Testis (tissue), 5 donors: ENCODE data around the gene RABAC1. TPM values are rescaled to one million over a fixed set of nuclear protein-coding genes. Genes with fewer than 3 reads are reported as not detected.

ENCODE experiments used
- DNase-seq: peaks from one replicate; pipeline ENCODE4 v3.0.0-alpha.2; 2019
- H3K27ac ChIP-seq, 2 donors: fragments of 200-600 bp; sonication (generic); one replicate each; pipeline ENCODE4 v1.5.1; 2019
- H3K27me3 ChIP-seq: fragments of 200-600 bp; sonication (generic); one replicate; pipeline ENCODE4 v1.5.1; 2019
- H3K36me3 ChIP-seq: fragments of 200-600 bp; sonication (generic); one replicate; pipeline ENCODE4 v1.5.1; 2017; ENCODE audit warnings: low read depth; ENCODE audit errors: missing control alignments
- H3K4me1 ChIP-seq: fragments of 200-600 bp; sonication (generic); one replicate; pipeline ENCODE4 v1.5.1; 2019
- H3K4me3 ChIP-seq, 2 donors: fragments of 200-600 bp; sonication (generic); one replicate each; pipeline ENCODE4 v1.5.1; 2017 to 2019
- H3K9me3 ChIP-seq: fragments of 200-600 bp; sonication (generic); one replicate; pipeline ENCODE4 v1.5.1; 2017
- CTCF ChIP-seq, 3 experiments: fragments of 450-650 bp in 2 of 3; fragments of 200-600 bp in 1 of 3; sonication (generic) in 1 of 3; IDR thresholded peaks; one replicate each; pipeline ENCODE4 v1.5.1; 2016 to 2019; ENCODE audit warnings: antibody characterized with exemption in 3 of 3, mild to moderate bottlenecking in 2 of 3, moderate library complexity in 1 of 3
- POLR2A ChIP-seq: fragments of 450-650 bp; IDR thresholded peaks from one replicate; pipeline ENCODE4 v1.6.1; 2017; ENCODE audit warnings: antibody characterized with exemption, mild to moderate bottlenecking, moderate library complexity
- WGBS, 2 donors: methylation state at CpG; one replicate each; pipeline ENCODE4 v1.1.5; 2018; 5-methylcytosine and 5-hydroxymethylcytosine counted together
- intact Hi-C: fragments of 100-400 bp; cut with DNase I; formaldehyde crosslinking; loops from one replicate; pipeline ENCODE4 v1.15.1; 2023; ENCODE audit warnings: low total_unique reads
- long read RNA-seq, 2 donors: transcript quantifications; one replicate each; lab custom pipeline, GENCODE V29; 2026
- polyA plus RNA-seq: library from polyadenylated mRNA; stranded (reverse); fragments of 350-450 nt; fragmentation: Illumina TruSeq; extraction: RNeasy Lipid Tissue Mini Kit (QIAGEN cat#74804); gene quantifications from one replicate; pipeline ENCODE4 v1.2.3, GENCODE V29; 2014; ENCODE audit warnings: low read depth, low replicate concordance; ENCODE audit not compliant: insufficient read depth
- total RNA-seq, 2 donors: library from RNA; depleted of rRNA; stranded (reverse); fragments of >200 nt; gene quantifications; one replicate each; pipeline ENCODE4 v1.2.3, GENCODE V29; 2016

The RABAC1 gene
- 100 to 1,000 TPM; 143 to 196 TPM for total RNA-seq
- 182 TPM for polyA plus RNA-seq
- long read RNA-seq, donor 1, transcript RABAC1-204 (1 exons, 662 nt), result minor isoform, 6 of 79 reads
- long read RNA-seq, donor 1, transcript RABAC1-201 (5 exons, 821 nt), result major isoform, 58 of 79 reads
- long read RNA-seq, donor 1, partial matches to known transcripts, result 5 of 79 reads
- long read RNA-seq, donor 1, other reads (novel, unspliced or antisense), result 5 of 79 reads
- long read RNA-seq, donor 2, transcript RABAC1-204 (1 exons, 662 nt), result minor isoform, 6 of 89 reads
- long read RNA-seq, donor 2, transcript RABAC1-201 (5 exons, 821 nt), result major isoform, 57 of 89 reads
- long read RNA-seq, donor 2, partial matches to known transcripts, result 17 of 89 reads
- long read RNA-seq, donor 2, other reads (novel, unspliced or antisense), result 7 of 89 reads

GRCh38 chr19:41959056-41960053 lies at the start of gene RABAC1:
Gene RABAC1 (minus strand): TSS chr19:41959321. CDS start chr19:41959292, 29 bp downstream.
- intact Hi-C loops, result loop anchor here (10.0 kb wide), 1 partner anchor 85 kb away; the partner anchor contains the start of gene CD79A
- 4 to 10% methylated on average over 16 to 44 of the region's 46 CpGs for WGBS, 2 donors
- H3K4me3 ChIP-seq, result peak within 1 kb of the TSS; percentile 94 to 97
- no peak for TF ChIP-seq CTCF (IDR thresholded peaks at IDR 0.05)
- peak; percentile 49 for TF ChIP-seq POLR2A
- no peaks in the 10 kb centered on the region for H3K36me3 ChIP-seq
- DNase-seq, result peak; percentile 96
- peak within 1 kb of the TSS; percentile 83 to 95 for H3K27ac ChIP-seq
- H3K4me1 ChIP-seq, result peaks cover 12% of the 10 kb centered on the region
- H3K27me3 ChIP-seq, result no peaks in the 10 kb centered on the region
- H3K9me3 ChIP-seq, result no peaks in the 10 kb centered on the region

- Histone ChIP-seq H3K4me1 (no peaks in the 10 kb centered on the region), H3K36me3 (no peaks in the 10 kb centered on the region), H3K27ac (no peak overlapping the region), H3K27me3 (no peaks in the 10 kb centered on the region), H3K4me3 (no peak overlapping the region), H3K9me3 (no peaks in the 10 kb centered on the region)
- intact Hi-C loops, result no loop called here
- DNase-seq, result no peak
- WGBS, 2 donors, result 90 to 96% methylated on average over 12 to 13 of the region's 13 CpGs
- TF ChIP-seq CTCF (IDR thresholded peaks at IDR 0.05) (no peak), POLR2A (no peak)
These were observed 47.4 kb upstream of the RABAC1 start for GRCh38 chr19:42006569-42006968.

- intact Hi-C loops, result no loop called here
- Histone ChIP-seq H3K4me1 (no peaks in the 10 kb centered on the region), H3K9me3 (no peaks in the 10 kb centered on the region), H3K27ac (no peak overlapping the region), H3K4me3 (no peak overlapping the region), H3K27me3 (no peaks in the 10 kb centered on the region), H3K36me3 (no peaks in the 10 kb centered on the region)
- no peak for DNase-seq
- TF ChIP-seq CTCF (IDR thresholded peaks at IDR 0.05), result no peak
- no peak for TF ChIP-seq POLR2A
- WGBS, 2 donors, result 97% methylated on average over 11 to 22 of the region's 22 CpGs
These were observed 46.4 kb upstream of the RABAC1 start for GRCh38 chr19:42005504-42005903.

- H3K9me3 ChIP-seq, result no peaks in the 10 kb centered on the region
- no peak overlapping the region for H3K4me3 ChIP-seq
- intact Hi-C loops, result no loop called here
- H3K4me1 ChIP-seq, result no peaks in the 10 kb centered on the region
- H3K27ac ChIP-seq, result no peak overlapping the region
- 84 to 88% methylated on average over 20 to 21 of the region's 21 CpGs for WGBS, 2 donors
- H3K27me3 ChIP-seq, result no peaks in the 10 kb centered on the region
- H3K36me3 ChIP-seq, result no peaks in the 10 kb centered on the region
- no peak for DNase-seq
- no peak for TF ChIP-seq POLR2A
- TF ChIP-seq CTCF (IDR thresholded peaks at IDR 0.05), result no peak
These were observed 44.6 kb upstream of the RABAC1 start for GRCh38 chr19:42003506-42004294.
